Astrocyte of the spinal cord (primary cell): ENCODE measurements around the gene ANKRD53.

Source experiments
- DNase-seq: peaks from one replicate; pipeline ENCODE4 v3.0.0; 2011; ENCODE audit warnings: low read depth, low spot score
- H3K4me3 ChIP-seq: 2 replicates; pipeline ENCODE4 v1.5.1; 2011; ENCODE audit warnings: low read depth, mild to moderate bottlenecking, low read length, moderate library complexity
- in situ Hi-C: cut with HindIII; loops from 2 replicates; pipeline ENCODE4 v1.10.0; 2017; ENCODE audit warnings: low sequenced_read_pairs
- TF ChIP-seq, protein P1 (sequence below): IDR thresholded peaks from 2 replicates; pipeline ENCODE4 v1.5.1; 2012; ENCODE audit warnings: low read depth, mild to moderate bottlenecking, low read length, inconsistent platforms

The ANKRD53 gene

GRCh38 chr2:70956141-70956540 is 22.3 kb upstream of the ANKRD53 start:
- in situ Hi-C loops = no loop called here
- no peak overlapping the region for H3K4me3 ChIP-seq
- TF ChIP-seq, protein P1, sequence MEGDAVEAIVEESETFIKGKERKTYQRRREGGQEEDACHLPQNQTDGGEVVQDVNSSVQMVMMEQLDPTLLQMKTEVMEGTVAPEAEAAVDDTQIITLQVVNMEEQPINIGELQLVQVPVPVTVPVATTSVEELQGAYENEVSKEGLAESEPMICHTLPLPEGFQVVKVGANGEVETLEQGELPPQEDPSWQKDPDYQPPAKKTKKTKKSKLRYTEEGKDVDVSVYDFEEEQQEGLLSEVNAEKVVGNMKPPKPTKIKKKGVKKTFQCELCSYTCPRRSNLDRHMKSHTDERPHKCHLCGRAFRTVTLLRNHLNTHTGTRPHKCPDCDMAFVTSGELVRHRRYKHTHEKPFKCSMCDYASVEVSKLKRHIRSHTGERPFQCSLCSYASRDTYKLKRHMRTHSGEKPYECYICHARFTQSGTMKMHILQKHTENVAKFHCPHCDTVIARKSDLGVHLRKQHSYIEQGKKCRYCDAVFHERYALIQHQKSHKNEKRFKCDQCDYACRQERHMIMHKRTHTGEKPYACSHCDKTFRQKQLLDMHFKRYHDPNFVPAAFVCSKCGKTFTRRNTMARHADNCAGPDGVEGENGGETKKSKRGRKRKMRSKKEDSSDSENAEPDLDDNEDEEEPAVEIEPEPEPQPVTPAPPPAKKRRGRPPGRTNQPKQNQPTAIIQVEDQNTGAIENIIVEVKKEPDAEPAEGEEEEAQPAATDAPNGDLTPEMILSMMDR = no peak
- DNase-seq = no peak

- TF ChIP-seq, protein P1 = no peak
- DNase-seq = no peak
- in situ Hi-C loops = no loop called here
- H3K4me3 ChIP-seq = no peak overlapping the region
Measured at GRCh38 chr2:70957798-70958197, 20.6 kb upstream of the ANKRD53 start.

DNA sequence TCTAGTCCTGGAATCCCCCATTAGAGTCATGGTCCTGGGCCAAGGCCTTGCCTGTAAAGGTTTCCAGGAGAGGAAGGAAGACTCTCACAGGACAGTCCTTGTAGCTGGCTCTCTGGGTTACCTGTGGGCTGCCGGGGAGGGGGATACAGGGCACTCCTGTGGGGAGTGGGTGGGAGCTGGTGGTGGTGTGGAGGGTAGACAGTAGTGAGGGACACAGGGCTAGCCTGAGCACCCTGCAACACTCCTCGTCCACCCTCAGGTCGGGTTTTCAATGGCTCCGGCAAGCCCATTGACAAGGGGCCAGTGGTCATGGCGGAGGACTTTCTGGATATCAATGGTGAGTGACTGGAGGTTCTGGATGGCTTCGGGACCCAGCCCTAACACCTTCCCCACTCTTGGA is 19.7 kb upstream of the ANKRD53 start:
- no peak overlapping the region for H3K4me3 ChIP-seq
- in situ Hi-C loops = no loop called here
- TF ChIP-seq, protein P1 = no peak
- no peak for DNase-seq

- DNase-seq = no peak
- no peak overlapping the region for H3K4me3 ChIP-seq
- in situ Hi-C loops = no loop called here
- TF ChIP-seq, protein P1 = no peak
Measured at GRCh38 chr2:70959271-70959761, 19.1 kb upstream of the ANKRD53 start.

- no peak overlapping the region for H3K4me3 ChIP-seq
- TF ChIP-seq, protein P1 = peak; percentile 17
- no peak for DNase-seq
- in situ Hi-C loops = no loop called here
Measured at GRCh38 chr2:70959851-70960832, 18.3 kb upstream of the ANKRD53 start.

DNA sequence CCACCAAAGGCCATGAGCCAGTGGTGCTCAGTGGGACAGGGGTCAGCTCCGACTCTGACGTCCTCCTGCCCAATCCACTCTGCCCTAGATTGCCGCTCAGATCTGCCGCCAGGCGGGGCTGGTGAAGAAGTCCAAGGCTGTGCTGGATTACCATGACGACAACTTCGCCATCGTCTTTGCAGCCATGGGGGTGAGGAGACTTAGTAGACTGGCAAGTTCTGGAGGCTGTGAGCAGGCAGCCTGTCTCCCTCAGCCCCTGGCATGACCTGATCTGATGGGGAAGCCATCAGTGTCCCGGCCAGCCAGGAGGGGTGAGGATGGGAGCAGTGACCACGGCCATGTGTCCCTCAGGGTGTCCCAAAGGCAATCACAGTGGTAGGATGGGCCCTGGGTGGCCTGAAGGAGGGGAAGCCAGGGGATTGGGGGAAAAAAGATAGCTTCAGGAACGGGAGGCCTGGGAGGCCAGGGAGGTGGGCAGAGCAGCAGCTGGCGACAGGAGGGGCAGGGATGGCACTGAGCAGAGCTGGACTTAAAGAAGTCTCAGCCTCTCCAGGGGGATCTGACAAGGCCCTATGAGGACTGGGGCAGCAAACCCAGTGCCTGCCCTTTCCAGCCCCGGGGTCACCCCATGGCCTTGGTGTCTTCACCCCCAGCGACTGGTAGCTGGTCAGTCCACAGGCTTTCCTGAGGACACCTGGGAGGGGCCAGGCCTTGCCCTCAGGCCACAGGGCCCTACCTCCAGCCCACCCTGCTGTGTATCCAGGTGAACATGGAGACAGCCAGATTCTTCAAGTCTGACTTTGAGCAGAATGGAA is 17.4 kb upstream of the ANKRD53 start:
- H3K4me3 ChIP-seq = no peak overlapping the region
- in situ Hi-C loops = no loop called here
- TF ChIP-seq, protein P1 = peak; percentile 1
- no peak for DNase-seq
